GM19372 (cell line): ENCODE results near the gene FUCA1.
"Not testable (repeated sequence)": the region's sequence is repeated elsewhere in the genome, so short reads cannot be mapped to it uniquely, and the experiment has no call there.

Experiments
- ATAC-seq: cut with Tn5 transposase; IDR thresholded peaks from one replicate; pipeline ENCODE4 v1.9.1; 2021; ENCODE audit warnings: mild to moderate bottlenecking, low read depth, moderate library complexity; ENCODE audit not compliant: unreplicated experiment

FUCA1 gene

DNA sequence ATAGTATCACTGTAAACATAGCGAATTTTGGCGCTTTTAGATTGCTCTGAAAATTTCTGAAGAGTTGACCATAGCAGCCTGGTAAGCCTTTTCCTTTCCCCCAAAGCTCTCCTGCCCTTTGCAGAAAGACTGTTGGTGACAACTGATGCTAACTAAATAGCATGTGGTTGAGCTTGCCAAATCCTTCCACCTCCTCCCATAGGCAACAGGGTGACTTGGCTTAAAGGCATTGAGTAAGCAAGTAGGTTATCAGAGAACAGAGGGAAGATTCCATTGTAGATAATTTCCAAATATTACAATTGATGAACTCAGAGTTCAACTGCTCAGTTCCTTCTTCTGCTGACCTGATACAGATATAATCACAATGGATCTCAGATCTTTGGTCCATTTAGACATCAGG lies 22.9 kb downstream of the FUCA1 start:
- no peak for ATAC-seq

DNA sequence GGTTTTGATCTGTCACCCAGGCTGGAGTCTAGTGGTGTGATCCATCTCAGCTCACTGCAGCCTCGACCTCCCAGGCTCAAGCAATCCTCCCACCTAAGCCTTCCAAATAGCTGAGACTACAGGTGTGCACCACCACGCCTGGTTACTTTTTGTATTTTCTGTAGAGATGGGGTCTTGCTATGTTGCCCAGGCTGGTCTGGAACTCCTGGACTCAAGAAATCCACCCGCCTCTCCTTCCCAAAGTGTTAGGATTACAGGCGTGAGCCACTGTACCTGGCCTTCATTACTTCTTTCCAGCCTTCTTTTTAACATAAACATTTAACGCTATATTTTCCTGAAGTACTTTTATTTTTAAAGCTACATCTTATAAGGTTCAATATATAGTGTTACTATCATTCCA lies 24.4 kb downstream of the FUCA1 start:
- no peak for ATAC-seq

DNA sequence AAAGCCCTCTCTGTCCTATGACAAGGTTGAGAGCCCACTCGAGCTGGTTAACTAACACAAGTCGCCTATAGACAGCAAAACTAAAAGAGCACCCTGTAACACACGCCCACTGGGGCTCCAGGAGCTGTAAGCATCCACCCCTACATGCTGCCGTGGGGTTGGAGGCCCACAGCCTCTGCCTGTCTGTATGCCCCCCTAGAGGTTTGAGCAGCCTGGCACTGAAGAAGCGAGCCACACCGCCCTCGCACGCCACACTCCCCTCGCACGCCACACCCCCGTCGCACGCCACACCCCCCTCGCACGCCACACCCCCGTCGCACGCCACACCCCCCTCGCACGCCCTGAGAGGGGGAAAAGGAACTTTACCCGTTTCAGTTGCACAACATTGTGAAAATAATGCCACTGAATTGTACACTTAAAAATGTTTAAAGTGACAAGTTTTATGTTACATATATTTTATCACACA lies 29.7 kb downstream of the FUCA1 start:
- ATAC-seq, result no peak

DNA sequence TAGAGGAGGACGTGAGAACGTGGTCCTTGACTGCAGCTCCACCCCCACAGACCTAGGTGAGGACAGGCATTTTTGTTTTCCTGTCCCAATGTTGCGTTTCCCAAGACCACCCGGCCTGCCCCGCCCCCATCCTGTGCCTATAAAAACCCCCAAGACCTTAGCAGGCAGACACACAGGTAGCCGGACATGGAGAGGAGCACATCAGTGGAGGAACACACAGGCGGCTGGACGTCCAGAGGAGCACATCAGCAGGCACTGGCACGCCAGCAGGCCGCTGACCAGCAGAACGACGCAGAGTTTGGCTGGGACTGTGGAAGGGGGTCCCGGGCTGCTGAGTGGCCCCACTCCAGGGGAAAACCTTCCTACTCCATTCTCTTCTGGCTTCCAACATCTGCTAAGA lies 30.2 kb downstream of the FUCA1 start:
- no peak for ATAC-seq

DNA sequence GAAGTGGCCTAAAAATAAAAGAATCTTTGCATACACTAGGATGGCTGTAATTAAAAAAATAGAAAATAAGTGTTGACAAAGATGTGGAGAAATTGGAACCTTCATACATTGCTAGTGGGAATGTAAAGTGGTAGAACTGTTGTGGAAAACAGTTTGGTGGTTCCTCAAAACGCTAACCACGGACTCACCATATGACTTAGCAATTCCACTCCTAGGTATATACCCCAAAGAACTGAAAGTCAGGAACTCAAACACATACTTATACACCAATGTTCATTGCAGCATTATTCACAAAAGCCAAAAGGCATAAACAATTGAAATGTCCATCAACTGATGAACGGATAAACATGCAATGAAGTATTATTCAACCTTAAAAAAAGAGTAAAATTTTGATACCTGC lies 32.1 kb downstream of the FUCA1 start:
- ATAC-seq, result no peak

DNA sequence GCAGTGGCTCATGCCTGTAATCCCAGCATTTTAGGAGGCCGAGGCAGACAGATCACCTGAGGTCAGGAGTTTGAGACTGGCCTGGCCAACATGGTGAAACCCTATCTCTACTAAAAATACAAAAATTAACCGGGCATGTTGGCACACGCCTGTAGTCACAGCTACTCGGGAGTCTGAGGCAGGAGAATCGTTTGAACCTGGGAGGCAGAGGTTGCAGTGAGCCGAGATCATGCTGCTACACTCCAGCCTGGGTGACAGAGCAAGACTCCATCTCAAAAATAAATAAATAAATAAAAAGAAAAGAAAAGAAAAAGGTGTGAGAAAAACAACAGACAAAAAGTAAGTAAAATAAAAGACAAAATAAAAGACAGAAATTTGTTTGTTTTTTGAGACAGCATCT lies 33.9 kb downstream of the FUCA1 start:
- not testable (repeated sequence) for ATAC-seq

DNA sequence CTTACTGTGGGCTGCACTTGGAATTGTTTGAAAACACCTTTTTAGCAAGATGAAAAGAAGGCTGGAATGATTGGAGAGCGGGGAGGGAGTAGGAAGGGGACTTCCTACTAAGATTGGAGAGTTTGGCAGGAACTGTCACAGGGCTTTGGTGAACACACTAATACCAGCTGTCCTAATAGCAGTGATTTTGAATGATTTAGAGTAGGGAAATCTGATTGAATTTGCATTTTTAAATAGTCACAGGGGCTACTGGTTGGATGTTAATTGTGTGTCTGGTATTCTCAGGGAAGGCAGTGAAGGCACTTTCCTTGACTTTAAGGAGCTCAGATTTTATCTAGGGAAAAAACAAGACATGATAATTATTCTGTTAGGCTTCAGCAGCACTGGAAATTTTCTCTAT lies 40.4 kb downstream of the FUCA1 start:
- no peak for ATAC-seq

DNA sequence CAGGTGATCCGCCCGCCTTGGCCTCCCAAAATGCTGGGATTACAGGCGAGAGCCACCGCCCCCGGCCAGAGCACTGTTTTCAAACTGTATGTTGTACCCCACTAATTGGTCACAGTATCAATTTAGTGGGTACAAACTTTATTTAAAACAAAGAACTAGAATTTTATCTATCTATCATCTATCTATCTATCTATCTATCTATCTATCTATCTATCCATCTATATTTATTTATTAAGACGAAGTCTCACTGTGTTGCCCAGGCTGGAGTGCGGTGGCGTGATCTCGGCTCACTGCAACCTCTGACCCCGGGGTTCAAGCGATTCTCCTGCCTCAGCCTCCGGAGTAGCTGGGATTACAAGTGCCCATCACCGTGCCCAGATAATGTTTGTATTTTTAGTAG lies 41.5 kb downstream of the FUCA1 start:
- not testable (repeated sequence) for ATAC-seq

DNA sequence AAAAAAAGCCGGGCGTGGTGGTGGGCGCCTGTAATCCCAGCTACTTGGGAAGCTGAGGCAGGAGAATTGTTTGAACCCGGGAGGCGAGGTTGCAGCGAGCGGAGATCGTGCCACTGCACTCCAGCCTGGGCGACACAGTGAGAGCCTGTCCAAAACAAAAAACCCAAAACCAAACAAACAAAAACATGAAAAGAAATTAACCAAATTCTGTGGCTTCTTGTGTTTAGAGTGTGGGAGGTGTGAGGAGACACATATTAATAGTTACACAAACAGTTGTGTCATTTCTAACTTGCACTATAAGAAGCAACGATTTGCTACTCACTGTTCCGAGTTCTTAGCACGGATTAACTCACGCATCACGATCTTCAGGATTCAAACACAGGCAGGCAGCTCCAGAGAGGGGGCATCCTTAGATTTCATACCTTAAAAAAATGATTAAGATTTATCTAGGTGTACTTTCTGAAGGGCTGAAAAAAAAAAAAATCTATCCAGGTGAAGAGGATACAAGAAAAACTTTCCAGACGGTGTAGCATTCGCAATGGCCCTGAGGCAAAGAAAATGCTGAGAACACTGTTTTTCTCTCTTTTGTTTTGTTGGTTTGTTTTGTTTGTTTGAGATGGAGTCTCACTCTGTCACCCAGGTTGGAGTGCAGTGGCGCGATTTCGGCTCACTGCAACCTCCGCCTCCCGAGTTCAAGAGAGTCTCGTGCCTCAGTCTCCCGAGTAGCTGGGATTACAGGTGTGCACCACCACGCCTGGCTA lies 42.1 kb downstream of the FUCA1 start:
- peak; percentile 41 for ATAC-seq

DNA sequence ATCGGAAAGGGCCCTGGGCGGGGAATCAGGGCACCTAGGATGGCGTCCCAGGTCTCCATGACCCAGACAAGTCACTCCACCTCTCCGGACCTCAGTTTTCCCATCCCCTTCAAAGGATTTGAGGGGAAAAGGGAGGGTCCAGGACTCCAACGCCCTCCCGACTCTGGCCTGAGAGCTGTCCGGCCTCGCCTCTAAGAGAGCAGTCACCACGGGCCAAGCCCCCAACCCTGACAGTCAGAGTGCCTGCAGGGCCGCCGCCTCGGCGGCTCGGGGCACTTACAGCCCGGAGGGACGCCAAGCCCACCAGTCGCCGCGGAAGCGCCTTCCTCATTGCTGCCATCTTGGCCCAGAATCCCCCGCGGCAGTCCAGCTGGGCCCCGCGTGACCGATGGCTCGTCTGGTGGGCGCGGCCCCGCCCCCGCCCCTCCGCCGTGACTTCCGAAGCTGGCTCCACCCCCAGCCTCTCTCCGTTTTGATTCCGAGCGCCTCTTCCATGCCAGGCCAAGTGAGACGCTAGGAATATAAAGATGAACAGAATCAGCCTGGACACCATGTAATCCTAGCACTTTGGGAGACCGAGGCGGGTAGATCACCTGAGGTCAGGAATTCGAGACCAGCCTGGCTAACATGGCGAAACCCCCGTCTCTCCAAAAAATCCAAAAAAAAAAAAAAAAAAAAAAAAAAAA lies 42.9 kb downstream of the FUCA1 start, which contains the start of gene HMGCL:
HMGCL (minus strand) TSS at position 354 of the 686 bp plus-strand sequence; CDS start at position 340, 14 bp downstream.
- peak; percentile 81 for ATAC-seq

DNA sequence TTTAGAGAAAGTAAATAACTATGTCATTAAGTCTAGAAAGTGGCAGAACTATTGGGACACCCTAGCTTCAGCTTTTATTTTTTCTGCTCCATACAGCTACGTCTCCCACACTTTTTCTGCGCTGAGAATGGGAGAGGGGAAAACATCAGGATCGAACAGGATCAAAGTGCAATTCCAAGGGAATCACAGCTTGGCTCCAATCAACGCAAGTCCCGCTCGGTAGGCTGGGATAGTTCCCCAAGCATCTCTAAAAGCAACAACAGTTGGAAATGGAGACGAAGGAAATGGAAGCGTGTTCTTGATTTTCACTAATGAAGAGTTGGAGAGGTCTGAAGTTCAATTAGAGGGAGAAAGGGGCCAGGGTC lies 43.4 kb downstream of the FUCA1 start:
- ATAC-seq, result no peak

DNA sequence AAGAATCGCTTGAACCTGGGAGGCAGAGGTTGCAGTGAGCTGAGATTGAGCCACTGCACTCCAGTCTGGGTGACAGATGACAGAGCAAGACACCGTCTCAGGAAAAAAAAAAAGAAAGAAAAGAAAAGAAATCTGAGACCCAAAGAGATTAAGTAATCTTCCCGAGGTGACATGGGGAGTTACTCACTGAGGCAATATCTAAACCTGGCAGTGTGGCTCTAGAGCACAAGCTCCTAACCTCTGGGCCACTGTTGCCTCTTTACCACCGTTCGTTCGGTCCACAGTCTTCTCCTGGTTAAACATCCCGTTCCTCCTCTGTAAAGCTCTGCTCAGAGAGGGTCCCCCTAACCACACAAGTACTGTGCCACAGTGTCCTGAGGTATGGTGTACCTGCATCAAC lies 44.3 kb downstream of the FUCA1 start:
- ATAC-seq, result no peak

DNA sequence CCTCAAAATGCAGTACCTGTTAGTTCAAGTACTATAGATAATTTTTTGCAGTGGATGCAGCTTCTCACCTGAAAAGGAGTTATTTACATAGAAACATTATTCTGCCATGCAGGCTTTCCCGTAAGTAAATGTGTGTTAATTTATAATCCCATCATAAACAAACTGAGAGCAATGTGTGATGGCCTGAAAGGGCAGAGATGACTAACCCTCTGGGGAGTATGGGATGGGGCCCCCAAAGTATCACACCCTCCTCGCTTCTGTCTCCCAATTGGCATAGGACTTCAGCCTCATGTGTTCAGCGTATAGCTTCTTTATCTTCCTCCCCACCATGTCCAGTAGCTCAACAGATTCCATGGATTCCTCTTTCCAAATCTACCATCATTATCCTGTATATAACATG lies 50.5 kb downstream of the FUCA1 start:
- no peak for ATAC-seq

DNA sequence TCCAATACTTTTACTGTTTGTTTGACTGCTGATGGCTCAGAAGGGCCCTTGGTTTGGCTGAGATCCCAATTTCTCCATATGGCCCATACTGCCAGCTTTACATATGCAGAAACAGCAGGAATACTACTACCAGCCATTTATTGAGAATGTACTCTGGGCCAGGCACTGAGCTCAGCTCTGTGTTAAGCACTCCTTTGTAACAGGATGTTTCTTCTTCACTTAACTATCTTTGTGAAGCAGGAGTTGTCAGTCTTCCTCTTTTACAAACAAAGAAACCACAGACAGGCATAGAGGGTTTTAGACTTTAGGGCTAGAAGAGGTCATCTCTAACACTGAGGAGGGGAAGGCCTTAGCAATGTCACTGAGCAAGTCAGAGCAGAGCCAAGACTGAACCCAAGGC lies 51.2 kb downstream of the FUCA1 start:
- ATAC-seq, result no peak

DNA sequence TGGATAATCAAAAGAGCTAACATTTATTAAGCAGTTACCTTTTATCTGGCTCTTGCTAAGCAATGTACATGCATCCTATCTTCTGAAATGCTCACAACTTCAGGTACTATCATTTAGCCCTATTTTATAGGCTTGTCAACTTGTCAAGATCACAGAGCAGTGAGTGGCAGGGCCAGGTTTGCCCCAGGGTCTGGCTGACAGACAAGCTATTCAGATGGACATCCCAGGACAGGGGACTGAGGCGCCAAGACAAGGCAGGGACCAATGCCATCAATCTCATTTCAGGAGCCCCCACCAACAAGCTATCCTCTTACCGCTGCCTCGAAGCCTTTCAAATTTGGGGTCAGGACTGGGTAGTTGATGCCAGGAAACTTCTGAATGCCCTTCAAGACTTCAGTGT lies 51.7 kb downstream of the FUCA1 start:
- ATAC-seq, result no peak

DNA sequence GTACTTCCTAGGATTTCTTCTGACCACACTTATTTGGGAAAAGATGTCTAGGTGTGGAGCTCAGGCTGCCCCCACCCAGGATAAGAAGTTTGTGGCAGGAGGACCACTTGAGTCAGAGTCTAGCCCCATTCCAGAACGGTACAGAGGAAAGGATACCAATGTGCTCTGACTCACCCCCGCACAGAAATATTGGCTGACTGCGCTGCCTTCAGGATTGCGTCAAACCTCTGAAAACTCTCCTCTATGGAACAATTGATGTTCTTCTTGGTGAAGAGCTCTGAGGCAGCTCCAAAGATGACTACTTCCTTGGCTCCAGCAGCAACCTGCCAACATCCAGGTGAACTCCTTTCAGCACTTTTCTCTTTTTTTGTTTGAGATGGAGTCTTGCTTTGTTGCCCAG lies 54.1 kb downstream of the FUCA1 start:
- no peak for ATAC-seq

DNA sequence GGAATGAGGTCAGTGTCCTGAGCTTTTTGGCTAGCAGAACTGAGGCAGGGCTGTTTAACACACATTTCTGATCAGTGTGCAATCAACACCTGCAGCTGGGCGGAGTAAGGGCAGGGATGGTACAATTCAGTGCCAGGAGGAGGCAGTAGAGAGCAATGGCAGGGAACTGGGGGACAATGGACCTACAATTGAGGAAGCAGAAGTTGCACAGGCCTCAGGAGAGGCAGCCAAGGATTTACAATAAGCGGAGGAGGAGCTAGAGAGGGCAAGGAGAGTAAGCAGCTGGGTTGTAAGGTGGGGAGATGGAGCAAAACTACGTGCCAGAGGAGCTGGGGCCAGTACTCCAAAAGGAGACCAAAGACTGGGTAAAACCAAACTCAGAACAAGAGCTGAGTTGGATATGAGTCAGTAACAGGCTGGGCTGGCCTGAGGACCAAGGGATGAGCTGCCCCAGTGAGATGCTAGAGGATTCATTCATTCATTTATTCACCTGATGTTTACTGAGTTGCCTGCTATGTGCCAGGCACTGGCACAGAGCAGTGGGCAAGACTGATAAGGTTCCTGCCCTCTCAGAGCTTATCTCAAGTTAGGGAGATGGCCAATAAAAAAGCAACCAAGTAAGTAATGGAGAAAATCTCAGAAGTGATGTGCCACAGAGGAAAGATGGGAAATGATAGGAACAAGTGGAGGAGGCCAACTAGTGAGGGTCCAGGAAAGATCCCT lies 57.1 kb downstream of the FUCA1 start:
- ATAC-seq, result no peak

DNA sequence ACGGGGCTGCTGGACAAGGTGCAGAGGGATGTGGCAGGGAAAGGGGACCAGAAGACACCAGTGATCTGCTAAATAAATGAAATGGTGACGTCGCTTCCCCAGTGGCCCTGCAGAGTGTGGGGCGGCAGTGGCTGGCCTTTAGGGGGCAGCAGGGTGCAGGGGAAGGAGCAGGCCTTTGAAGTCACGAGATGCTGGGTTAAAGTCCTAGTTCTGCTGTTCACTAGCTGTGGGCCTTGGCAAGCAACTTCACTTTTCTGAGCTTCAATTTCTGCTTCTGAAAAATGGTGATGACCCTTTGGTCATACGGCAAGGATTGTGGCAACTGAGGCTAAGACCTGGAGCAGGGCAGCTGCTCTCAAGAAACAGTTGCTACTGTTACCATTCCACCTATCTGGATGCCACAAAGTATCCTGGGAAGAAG lies 58.3 kb downstream of the FUCA1 start:
- ATAC-seq, result peak; percentile 70

DNA sequence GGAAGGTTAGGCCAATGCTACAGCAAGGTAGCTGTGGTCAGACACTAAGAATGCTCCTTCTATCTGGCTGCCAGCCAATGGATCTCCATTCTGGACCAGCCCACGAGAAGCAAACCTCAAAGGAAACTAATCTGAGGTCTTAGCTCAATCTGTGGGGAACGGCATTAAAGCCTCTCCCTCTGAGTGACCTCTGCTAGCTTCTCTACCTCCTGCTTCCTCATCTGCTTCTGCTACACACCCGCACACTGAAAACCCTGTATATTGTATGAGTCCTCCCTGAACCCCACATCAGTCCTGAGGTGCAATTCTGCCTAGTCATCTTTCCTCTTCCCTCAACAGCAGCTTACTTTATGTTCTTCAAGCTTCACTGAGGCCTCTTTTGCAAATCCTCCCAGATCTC lies 60.6 kb downstream of the FUCA1 start:
- ATAC-seq, result no peak

DNA sequence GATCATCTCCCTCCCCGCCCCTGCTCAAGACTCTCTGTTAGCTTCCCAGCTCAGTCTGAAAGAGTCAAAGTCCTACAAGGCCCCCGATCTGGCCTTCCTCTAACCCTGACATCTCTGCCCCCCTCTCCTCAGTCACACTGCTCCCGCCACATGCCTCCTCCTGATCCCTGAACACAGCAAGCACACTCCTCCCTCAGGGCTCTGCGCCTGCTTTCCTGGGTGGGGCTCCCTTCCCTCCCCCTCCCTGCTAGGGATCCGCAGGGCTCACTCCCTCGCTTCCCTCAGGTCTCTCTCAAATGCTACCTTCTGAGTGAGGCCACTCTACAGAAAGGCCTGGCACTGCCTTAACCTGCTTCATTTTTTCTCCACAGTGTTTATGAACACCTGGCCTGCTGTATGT lies 61.8 kb downstream of the FUCA1 start:
- no peak for ATAC-seq

DNA sequence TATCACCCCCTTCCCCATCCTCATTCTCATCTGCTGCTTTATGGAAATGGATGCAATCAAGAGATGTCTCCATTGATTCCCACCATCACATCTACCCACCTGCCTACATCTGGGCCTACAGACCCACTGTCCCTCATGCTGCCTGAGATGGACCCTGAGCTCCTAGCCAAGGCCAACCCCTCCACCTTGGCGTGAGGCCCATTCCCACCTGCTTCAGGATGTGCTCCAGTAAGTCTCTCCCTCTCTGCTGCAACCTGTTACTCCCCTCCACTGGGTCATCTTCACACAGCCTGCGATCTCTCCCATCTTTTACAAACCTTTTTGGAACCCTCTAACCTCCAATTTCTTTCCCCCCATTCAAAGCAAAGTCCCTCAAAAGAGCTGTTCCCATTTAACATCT lies 63.1 kb downstream of the FUCA1 start:
- no peak for ATAC-seq
